ENCODE data around the gene RO60.
A peak's percentile ranks its signal among the peaks of the same experiment; 100 is the strongest.

RO60 gene

GRCh38 chr1:193062698-193063463 is 3.5 kb downstream of the RO60 start:
- DNase-seq: no peak

- no peak for DNase-seq
Measured at GRCh38 chr1:193065954-193066353, 6.5 kb downstream of the RO60 start.

GRCh38 chr1:193066606-193067005 is 7.2 kb downstream of the RO60 start:
- no peak for DNase-seq

- no peak for DNase-seq
Measured at GRCh38 chr1:193068013-193068412, 8.6 kb downstream of the RO60 start.

GRCh38 chr1:193069748-193070385 is 10.5 kb downstream of the RO60 start:
- DNase-seq: peak; percentile 26

- no peak for DNase-seq
Measured at GRCh38 chr1:193070386-193070753, 11.0 kb downstream of the RO60 start.

GRCh38 chr1:193070942-193071341 is 11.5 kb downstream of the RO60 start:
- peak; percentile 45 for DNase-seq

GRCh38 chr1:193077991-193078390 is 18.6 kb downstream of the RO60 start:
- peak; percentile 39 for DNase-seq

GRCh38 chr1:193079187-193079586 is 19.8 kb downstream of the RO60 start:
- DNase-seq: no peak

GRCh38 chr1:193083365-193084088 is 24.1 kb downstream of the RO60 start:
- no peak for DNase-seq

GRCh38 chr1:193085263-193085662 is 25.9 kb downstream of the RO60 start:
- DNase-seq: no peak

- DNase-seq: no peak
Measured at GRCh38 chr1:193086342-193086741, 26.9 kb downstream of the RO60 start.

GRCh38 chr1:193087893-193088292 is 28.5 kb downstream of the RO60 start:
- DNase-seq: no peak

- no peak for DNase-seq
Measured at GRCh38 chr1:193090865-193091264, 31.5 kb downstream of the RO60 start.

GRCh38 chr1:193094112-193094511 is 34.7 kb downstream of the RO60 start:
- DNase-seq: no peak

- DNase-seq: no peak
Measured at GRCh38 chr1:193102662-193103061, 43.2 kb downstream of the RO60 start.

- DNase-seq: no peak
Measured at GRCh38 chr1:193103759-193104501, 44.5 kb downstream of the RO60 start.

GRCh38 chr1:193104502-193104906 is 45.1 kb downstream of the RO60 start:
- DNase-seq: peak; percentile 68

GRCh38 chr1:193104907-193105820 is 45.8 kb downstream of the RO60 start, which contains the start of gene GLRX2:
Gene GLRX2, minus strand, starts transcription at chr1:193105414. Its CDS starts 32 bp downstream, at chr1:193105382.
- peak; percentile 87 for DNase-seq

GRCh38 chr1:193105821-193106177 is 46.4 kb downstream of the RO60 start:
- no peak for DNase-seq

GRCh38 chr1:193108471-193108870 is 49.1 kb downstream of the RO60 start:
- no peak for DNase-seq

All from fibroblast of skin of back (primary cell).